Measurements from ENCODE around the gene DOCK2.

DNA sequence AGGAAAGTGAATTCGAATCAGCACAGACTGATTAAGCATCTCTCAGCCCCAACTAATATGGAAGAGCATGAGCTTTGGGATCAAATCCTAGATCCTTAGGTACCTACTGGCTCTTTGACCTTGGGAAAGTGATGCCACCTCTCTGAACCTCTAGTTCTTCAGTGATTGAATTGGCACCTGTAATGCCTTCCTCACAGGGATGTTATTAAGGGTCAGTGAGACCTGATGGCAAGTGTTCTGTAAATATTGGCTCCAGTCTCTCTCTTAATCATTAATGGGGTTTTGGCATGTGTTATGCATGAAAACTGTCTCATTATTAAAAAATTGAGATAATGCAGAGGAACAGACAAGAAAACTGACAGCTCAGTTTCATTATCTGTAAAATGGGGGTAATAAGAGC lies 227.4 kb downstream of the DOCK2 start:
- TF ChIP-seq, protein P1, sequence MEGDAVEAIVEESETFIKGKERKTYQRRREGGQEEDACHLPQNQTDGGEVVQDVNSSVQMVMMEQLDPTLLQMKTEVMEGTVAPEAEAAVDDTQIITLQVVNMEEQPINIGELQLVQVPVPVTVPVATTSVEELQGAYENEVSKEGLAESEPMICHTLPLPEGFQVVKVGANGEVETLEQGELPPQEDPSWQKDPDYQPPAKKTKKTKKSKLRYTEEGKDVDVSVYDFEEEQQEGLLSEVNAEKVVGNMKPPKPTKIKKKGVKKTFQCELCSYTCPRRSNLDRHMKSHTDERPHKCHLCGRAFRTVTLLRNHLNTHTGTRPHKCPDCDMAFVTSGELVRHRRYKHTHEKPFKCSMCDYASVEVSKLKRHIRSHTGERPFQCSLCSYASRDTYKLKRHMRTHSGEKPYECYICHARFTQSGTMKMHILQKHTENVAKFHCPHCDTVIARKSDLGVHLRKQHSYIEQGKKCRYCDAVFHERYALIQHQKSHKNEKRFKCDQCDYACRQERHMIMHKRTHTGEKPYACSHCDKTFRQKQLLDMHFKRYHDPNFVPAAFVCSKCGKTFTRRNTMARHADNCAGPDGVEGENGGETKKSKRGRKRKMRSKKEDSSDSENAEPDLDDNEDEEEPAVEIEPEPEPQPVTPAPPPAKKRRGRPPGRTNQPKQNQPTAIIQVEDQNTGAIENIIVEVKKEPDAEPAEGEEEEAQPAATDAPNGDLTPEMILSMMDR (IDR thresholded peaks at IDR 0.05), result no peak
- TF ChIP-seq ZFX (IDR thresholded peaks at IDR 0.05; ENCODE audit: borderline replicate concordance), result no peak
